ENCODE results near the gene SDCBP2.
"Not testable (repeated sequence)": the region's sequence is repeated elsewhere in the genome, so short reads cannot be mapped to it uniquely, and the experiment has no call there.

The SDCBP2 gene

DNA sequence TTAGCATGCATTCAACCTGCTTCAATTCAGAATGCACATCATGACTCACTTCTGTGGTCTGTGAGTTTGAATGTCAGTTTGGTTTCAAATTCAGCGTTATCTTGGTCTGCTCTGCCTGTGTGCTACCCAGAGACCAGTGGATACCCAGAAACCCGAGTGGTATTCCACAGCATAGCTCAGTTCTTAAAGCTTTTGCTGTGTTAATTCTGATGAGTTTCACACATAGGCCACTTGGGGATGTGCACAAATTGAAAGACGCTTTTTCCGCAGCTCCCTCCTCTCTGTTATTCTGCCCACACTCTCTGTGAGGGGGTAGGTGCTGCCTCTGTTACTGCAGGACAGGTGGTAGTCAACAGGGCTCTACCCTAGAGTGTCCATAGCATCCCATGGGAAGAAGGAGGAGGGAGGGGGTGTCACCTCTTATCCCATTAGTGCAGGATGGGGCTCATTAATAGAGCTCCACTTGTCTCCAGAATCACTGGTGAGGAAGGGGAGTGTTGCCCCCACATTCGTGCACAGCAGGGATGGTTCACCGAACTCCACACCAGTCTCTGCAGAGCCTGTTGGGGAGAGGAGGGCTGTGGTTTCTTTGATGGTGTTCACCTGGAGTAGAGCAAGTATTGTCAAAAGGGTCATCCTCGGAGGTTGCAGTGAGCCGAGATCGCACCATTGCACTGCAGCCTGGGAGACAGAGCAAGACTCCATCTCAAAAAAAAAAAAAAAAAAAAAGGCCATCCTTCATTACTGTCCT, 29.2 kb upstream of the SDCBP2 start:
- no peak for DNase-seq (ENCODE audit: low spot score)

DNA sequence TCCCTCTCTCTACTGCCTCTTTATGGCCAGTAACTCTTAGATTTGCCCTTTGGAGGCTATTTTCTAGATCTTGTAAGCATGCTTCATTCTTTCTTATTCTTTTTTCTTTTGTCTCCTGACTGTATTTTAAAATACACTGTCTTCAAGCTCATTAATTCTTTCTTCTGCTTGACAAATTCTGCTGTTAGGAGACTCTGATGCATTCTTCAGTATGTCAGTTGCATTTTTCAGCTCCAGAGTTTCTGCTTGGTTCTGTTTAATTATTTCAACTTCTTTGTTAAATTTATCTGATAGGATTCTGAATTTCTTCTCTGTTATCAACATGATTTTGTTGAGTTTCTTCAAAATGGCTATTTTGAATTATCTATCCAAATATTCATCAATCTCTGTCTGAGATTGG, 25.0 kb upstream of the SDCBP2 start:
- DNase-seq (ENCODE audit: low spot score) = no peak

DNA sequence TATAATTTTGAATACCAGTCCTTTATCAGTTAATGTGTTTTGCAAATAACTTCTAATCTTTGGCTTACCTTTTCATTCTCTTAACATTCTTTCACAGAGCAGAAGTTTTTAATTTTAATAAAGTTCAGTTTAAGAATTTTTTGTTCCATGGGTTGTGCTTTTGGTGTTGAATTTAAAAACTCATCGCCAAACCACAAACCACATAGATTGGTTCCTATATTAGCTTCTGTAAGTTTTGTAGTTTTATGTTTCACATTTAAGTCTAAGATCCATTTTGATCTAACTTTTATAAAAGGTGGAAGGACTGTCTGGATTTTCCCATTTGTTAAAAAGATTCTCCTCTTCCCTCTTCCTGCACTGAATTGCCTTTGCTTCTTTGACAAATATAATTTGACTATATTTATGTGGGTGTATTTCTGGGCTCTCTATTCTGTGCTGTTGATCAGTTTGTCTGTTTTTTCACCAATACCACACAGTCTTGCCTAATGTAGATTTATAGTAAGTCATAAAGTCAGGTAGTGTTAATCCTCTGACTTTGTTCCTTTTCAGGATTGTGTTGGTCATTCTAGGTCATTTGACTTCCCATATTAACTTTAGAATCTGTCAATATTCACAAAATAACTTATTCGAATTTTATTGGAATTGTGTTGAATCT, 17.5 kb upstream of the SDCBP2 start:
- DNase-seq (ENCODE audit: low spot score) = no peak

DNA sequence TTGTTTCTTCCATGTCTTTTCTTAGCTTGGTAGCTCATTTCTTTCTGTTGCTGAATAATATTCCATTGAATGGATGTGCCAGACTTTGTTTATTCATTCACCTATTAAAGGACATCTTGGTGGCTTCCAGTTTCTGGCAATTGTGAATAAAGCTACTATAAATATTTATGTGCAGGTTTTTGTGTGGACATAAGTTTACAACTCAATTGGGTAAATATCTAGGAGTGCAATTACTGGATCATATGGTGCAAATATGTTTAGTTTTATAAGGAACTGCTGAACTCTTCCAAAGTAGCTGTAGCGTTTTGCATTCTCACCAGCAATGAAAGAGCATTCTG, 16.8 kb upstream of the SDCBP2 start:
- no peak for DNase-seq (ENCODE audit: low spot score)

DNA sequence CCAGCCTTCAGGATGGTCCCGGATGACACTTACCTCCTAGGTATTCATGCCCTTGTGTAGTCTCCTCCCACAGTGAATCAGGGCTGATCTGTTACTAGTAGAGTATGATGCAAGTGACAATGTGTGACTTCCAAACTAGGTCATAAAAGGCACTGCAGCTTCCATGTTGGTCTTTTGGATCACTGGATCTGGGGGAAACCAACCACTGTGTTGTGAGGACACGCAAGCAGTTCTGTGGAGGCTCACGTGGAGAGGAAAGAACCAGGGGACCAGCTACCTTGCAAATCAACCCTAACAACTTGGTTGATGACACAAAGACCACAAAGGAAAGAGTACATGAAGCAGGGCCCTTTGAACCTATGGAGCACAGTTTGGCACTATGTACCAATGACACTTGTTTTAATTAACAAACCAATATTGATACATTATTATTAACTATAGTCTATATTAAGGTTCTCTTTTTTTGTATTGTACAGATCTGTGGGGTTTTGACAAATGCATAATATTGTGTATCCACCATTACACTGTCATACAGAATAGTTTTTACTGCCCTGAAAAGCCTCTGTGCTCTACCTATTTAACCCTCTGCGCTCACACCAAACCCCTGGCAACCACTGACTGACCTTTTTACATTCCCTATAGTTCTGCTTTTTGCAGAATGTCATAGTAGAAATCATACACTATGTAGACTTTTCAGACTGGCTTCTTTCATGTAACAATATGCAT, 16.3 kb upstream of the SDCBP2 start:
- DNase-seq (ENCODE audit: low spot score) = no peak

DNA sequence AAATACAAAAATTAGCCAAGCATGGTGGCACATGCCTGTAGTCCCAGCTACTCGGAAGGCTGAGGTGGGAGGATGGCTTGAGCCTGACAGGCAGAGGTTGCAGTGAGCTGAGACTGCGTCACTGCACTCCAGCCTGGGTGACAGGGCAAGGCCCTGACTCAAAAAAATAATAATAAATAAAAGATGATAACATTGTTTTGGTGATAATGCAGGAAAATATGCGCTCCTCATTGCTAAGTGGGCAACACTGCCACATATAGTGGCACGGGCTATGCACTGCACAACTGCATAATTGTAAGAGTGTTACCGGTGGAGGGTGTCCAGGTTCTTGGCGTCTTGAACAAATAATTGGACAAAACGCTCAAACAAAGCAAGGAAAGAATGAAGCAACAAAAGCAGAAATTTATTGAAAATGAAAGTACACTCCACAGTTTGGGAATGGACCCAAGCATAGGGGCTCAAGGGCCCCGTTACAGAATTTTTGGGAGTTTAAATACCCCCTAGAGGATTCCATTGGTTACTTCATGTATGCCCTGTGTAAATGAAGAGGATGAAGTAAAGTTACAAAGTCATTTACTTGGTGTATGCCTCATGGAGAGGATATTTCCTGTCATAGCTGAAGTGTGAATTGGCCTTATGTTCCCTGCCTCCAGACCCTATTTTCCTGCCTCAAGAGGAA, 14.6 kb upstream of the SDCBP2 start:
- DNase-seq (ENCODE audit: low spot score) = not testable (repeated sequence)

DNA sequence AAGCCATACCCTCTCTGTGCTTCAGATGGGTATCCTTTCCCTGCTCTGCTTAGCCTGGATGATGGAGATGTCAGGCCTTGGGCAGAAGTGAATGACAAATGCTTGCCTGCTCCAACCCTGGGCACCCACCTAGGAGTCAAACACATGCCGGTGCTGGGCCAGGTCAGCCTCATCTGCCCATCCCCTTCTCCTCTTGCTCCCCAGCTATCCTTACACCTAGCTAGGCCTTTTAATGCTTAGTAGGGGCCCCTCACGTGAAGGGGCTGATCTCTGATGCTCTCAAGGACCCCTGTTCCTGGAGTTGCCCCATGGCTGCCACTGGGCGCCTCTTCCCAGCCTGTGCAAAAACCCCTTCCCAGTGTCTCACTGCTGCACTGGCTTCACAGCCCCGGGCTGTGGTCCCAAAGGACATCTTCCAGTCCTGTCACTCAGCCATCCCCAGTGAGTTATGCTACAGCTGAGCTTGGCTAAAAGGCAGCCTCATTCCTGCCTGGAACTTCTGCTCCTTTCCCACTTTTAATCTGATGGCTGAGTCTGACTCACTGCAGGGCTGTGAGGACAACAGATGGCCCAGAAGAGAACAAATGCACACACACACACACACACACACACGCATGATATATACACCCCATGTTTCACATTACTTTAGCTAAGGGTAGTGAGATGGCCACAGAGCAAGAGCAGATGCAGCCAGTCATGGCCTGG, 12.8 kb upstream of the SDCBP2 start:
- no peak for DNase-seq (ENCODE audit: low spot score)

DNA sequence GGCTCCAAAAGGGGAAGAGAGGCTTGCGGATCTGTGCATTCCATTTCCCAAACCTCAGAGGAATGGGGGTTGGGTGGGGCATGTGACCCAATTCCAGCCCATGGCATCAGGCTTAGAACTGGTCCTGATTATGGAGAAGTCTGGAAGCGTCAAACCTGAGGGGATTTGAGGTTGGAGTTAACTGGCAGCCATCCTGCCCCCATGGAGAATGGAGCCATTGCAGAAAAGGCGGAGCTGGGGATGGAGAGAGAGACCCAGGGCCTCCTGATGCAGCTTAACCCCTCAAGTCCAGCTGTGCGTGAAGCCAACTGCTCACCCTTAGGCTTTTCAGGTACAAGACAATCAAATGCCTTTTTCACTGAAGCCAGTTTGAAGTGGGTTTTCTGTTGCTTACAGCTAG, 9.9 kb upstream of the SDCBP2 start:
- DNase-seq (ENCODE audit: low spot score) = no peak

DNA sequence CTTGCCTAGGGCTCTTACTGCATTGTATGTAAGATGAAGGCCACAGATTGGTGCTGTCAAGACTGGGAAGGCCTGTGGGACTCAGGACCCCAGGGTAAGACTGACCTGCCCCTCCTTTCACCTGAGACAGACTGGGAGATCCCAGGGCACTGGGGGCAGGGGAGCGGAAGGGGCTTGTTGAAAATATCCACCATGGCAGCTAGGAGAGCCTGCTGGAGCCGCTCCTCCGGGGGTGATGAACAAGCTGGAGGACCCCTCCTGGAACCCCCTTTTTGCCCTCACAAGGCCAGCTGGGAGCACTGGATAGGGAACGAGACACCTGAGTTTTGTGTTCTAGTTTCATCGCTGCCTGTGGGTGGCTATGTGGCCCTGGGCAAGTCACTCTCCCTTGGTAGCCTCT, 9.2 kb upstream of the SDCBP2 start:
- no peak for DNase-seq (ENCODE audit: low spot score)

DNA sequence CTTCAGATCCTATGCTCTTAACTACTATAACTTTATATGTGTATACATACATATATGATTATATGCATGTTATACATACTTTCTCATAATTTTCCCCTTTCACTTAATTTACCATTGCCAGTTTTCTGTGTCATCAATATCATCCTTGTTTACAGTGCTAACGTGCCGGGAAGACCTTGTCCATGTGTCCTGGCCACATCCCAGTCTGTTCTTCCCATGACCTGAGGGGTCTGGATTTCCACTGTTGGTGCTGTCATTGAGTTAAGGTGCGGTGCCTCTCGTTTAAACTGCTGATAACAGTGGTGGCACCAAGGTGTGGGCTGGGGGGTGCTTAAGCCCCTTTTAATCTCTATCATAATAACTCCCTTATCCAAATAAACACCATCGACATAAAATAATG, 8.5 kb upstream of the SDCBP2 start:
- DNase-seq (ENCODE audit: low spot score) = no peak

DNA sequence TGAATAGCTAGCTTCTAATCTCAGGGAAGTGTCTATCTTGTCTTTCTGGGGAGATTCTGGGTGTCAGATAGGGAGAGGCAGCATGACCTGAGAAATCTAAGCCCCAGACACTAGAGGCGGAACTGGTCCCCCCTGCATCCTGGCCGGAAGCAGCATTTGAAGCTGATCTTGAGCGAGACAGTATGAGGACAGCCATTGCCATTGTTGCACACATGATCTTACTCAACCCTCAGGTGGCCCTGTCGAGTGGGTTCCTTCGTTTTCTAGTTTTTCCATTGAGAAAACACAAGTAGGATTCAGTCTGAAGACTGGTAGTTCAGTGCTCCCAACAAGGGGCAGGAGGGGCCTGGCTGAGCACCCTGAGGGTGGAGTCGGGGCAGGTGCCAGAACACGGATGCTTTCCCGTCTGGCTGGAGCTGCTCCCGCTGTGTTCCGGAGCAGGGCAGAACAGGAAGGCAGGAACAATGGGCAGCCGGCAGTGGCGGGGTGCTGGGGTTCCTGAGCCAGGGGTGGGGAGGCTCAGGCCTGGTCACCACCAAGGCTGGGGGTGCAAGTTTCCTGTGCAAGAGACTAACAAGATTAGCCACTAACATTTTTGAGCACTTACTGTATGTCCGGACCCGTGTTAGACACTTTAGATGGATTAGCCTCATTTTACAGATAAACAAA, 7.9 kb upstream of the SDCBP2 start:
- DNase-seq (ENCODE audit: low spot score) = no peak

DNA sequence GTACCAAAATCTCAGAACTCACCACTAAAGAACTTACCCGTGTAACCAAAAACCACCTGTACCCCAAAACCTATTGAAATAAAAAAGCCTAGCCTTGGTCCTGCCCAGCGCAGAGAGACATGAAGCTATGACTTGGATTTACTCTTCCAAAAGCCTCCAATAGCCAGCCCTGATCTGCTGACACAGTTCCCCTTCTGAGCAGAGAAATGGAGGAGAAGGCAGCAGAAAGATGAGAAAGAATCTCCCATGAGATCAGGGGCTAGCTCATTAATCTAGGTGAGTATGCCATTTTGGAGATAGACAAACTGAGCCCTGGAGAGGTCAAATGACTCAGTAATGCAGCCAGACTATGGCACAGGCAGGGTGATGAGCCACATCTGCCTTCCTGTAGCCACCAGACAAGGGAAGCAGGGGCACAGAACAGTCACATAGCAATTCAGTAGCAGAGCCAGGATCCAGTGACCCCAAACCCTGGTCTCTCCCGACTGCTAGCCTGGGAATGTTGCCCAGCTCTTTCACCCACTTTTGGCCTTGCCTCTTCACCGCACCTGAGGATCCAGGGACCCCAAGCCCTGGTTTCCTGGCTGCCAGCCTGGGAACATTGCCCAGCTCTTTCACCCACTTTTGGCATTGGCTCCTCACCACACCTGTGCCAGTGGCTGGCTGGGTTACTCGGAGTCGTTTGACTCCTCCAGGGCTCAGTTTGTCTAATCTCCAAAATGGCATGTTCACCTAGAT, 7.2 kb upstream of the SDCBP2 start:
- no peak for DNase-seq (ENCODE audit: low spot score)

DNA sequence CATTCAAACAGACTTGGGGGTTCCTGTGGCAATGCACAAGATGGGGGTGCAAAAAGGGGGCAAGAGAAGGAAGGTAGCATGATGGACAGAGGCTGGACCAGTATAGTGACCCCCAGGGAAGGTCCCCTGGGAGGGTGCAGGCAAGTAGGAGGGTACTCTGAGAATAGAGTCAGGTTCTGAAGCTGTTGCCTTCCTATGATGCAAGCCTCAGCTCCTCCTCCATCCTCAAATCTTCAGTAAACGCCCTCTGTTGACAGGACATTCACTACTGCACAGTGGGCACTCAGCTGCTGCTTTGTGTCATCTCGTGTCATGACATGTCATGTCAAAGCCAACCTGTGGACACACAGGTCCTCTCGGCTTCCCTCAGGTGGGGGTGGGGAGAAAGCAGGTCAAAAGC, 5.8 kb upstream of the SDCBP2 start:
- DNase-seq (ENCODE audit: low spot score) = no peak

DNA sequence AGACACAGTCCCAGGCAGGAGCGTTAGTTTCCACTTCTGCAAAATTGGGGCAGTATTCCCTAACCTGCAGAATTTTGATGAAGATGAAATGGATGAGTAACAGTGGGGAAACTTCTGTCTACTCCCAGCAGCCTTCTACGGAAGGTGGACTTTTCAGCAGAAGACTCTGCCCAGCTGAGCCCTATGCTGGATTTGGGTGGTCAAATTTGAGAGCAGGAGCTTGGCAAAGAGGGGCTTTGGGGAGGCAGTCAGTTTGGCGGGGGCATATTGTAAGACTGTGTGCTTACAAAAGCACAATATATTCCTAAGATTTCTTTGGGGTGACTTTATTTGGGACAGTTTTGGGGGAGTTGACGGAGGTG, 5.4 kb upstream of the SDCBP2 start:
- DNase-seq (ENCODE audit: low spot score) = no peak

DNA sequence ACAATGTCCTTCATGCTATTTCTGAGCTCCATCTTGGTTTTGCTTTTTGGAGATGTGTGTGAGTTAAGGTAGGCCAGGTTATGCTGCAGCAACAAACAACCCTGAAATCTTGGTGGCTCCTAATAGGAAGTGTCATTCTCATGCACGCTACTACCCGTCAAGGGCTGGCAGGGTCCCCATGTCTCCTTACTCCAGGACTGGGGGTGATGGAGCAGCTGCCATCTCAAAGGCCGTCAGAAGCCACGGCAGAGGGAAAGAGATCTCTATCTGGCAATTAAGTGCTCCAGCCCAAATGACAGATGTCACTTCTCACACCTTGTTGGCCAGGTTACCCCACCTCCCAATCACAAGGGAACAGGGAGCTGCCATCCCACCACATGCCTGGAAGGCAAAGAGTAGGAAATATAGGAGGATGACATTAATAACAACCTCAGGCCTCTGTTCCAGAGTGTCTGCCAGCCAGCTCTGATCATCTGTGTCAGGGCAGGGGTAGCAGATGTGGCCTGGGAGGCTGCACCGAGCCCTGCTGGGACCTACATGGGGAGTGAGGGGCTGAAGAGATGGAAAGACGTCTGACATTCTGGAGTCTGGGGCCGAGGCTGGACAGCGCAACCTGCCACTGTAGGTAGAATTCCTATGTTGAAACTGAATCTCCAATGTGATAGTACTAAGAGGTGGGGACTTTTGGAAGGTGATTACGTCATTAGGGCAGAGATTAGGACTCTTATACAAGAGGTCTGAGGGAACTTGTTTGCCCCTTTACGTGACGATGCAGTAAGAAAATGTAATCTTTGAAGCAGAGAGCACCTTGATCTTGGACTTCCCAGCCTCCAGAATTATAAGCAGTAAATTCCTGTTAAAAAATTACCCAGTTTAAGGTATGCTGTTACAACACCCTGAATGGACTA, 4.8 kb upstream of the SDCBP2 start:
- DNase-seq (ENCODE audit: low spot score) = no peak

DNA sequence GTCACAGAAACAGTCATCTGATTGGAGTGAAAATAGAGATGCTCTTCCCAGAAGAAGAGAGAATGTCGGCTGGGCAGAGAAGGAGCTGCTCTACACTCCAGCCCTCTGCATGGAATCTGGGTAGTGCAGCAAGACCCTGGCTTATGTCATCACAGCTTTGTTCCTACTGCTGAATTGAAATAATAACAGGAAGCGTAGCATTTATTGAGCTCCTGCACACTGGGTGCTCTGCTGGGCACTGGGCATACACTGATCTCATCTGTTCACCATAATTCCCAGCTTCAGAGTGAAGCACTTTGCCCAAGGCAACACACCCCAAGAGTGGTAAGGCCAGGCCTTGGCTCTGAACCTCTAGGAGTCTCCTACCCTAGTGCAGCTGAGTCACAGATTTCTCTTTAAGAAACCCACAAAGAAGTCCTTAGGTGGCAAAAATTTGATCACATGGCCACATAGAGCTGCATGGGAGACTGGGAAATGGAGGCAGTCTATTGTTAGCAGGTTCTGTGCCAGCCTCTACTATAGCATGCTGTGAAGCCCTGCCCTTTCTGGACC, 3.9 kb upstream of the SDCBP2 start:
- no peak for DNase-seq (ENCODE audit: low spot score)

DNA sequence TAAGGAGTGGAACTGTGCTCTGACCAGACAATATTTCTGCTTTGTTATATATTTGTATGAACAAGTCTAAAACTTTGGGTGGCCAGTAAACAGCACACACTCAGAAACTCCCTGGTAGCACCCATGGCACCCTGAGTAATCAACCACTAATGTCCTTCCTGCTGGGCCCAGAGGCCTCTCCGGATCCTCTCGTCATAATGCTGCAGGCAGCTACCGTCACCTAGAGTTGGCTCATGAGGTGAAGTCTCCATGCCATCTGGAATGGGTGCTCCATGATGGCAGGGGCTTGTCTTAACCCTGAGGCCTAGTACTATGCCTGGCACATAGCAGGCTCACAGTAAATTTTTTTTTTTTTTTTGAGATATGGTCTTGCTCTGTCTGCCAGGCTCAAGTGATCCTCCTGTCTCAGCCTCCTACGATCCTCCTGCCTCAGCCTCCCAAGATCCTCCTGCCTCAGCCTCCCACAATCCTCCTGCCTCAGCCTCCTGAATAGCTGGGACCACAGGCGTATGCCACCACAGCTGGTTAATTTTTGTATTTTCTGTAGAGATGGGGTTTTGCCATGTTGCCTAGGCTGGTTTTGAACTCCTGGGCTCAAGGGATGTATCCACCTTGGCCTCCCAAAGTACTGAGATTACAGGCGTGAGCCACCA, 3.0 kb upstream of the SDCBP2 start:
- no peak for DNase-seq (ENCODE audit: low spot score)

DNA sequence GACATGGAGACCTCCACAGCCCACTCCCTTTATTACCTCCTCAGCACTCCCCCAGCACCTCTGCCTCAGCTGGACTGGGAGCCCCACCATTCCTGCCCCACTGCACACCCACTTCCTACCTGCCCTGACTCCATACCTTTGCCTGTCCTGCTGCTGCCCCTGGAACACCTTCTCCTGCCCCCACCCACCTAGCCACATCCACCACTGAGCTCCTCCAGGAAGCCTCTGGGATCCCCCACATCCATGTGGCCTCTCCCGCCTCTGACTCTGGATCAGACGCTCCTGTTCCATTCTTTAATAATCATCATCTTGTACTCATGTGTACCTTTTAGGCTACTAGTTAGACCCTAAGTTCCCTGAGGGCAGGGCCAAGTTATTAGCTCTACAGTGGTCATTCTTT, 2.2 kb upstream of the SDCBP2 start:
- DNase-seq (ENCODE audit: low spot score) = no peak
